Natural killer cell (primary cell): Measurements from ENCODE around the gene DNAH10. TPM values are rescaled to one million over a fixed set of nuclear protein-coding genes. Genes with fewer than 3 reads are reported as not detected.

Experiments
- ATAC-seq, 3 donors: fragments of 150-1000 bp in 2 of 3; fragments of 200-7000 bp in 1 of 3; cut with Tn5 transposase; 1 replicate in 1 of 3; 2 replicates in 2 of 3; pipeline ENCODE4 v1.10.0; 2021; ENCODE audit warnings: mild to moderate bottlenecking in 2 of 3, moderate library complexity in 2 of 3
- DNase-seq, 2 donors: peaks; one replicate each; pipeline versions ENCODE4 v3.0.0 to v3.0.0-alpha.2; 2013 to 2021; ENCODE audit warnings: mixed read lengths in 1 of 2
- H3K27ac ChIP-seq: one replicate; pipeline ENCODE4 v1.5.1; 2013; ENCODE audit warnings: mild to moderate bottlenecking, low read length
- H3K27me3 ChIP-seq: one replicate; pipeline ENCODE4 v1.6.1; 2013; ENCODE audit warnings: low read length; ENCODE audit not compliant: control insufficient read depth, insufficient read depth
- H3K36me3 ChIP-seq: one replicate; pipeline ENCODE4 v1.6.1; 2013; ENCODE audit warnings: low read length; ENCODE audit not compliant: control insufficient read depth, insufficient read depth
- H3K4me1 ChIP-seq: one replicate; pipeline ENCODE4 v1.6.1; 2013; ENCODE audit warnings: low read length; ENCODE audit not compliant: control insufficient read depth, insufficient read depth
- H3K4me3 ChIP-seq: one replicate; pipeline ENCODE4 v1.5.1; 2013; ENCODE audit warnings: low read length
- H3K9me3 ChIP-seq: one replicate; pipeline ENCODE4 v1.6.1; 2013; ENCODE audit warnings: low read length; ENCODE audit not compliant: control insufficient read depth, insufficient read depth
- H3K27ac Mint-ChIP-seq, 2 donors: one replicate each; pipeline ENCODE4 v1.8.0; 2022; ENCODE audit warnings: mild to moderate bottlenecking in 2 of 2, mixed read lengths in 2 of 2, moderate library complexity in 1 of 2
- H3K27me3 Mint-ChIP-seq, 2 donors: one replicate each; pipeline ENCODE4 v1.8.0; 2022; ENCODE audit warnings: low read depth in 2 of 2, mixed read lengths in 2 of 2
- H3K36me3 Mint-ChIP-seq: one replicate; pipeline ENCODE4 v1.8.0; 2022; ENCODE audit warnings: mixed read lengths
- H3K4me1 Mint-ChIP-seq, 2 donors: one replicate each; pipeline ENCODE4 v1.8.0; 2022; ENCODE audit warnings: mixed read lengths in 2 of 2
- H3K4me3 Mint-ChIP-seq: one replicate; pipeline ENCODE4 v1.8.0; 2022; ENCODE audit warnings: mild to moderate bottlenecking, moderate library complexity, mixed read lengths
- H3K9me3 Mint-ChIP-seq, 2 donors: one replicate each; pipeline ENCODE4 v1.8.0; 2022; ENCODE audit warnings: mixed read lengths in 2 of 2
- WGBS: methylation state at CpG from one replicate; pipeline ENCODE4 v1.1.7; 2013; ENCODE audit warnings: missing lambda C conversion rate; ENCODE audit not compliant: insufficient coverage; 5-methylcytosine and 5-hydroxymethylcytosine counted together
- intact Hi-C: fragments of 100-400 bp; cut with micrococcal nuclease; formaldehyde crosslinking; loops from one replicate; pipeline ENCODE4 v1.14.2; 2022
- total RNA-seq, 4 donors: library from RNA; stranded (reverse); fragments of 120-200 nt in 1 of 4; gene quantifications; one replicate each; pipeline versions ENCODE4 v1.2.3 to v1.2.4, GENCODE V29; 2013 to 2022
- TF ChIP-seq, protein P1 (sequence below): fragments of 200-600 bp; IDR thresholded peaks from one replicate; pipeline ENCODE4 v1.8.0; 2022; ENCODE audit warnings: antibody characterized with exemption

DNAH10 gene
- total RNA-seq, 3 donors from 2014 or later (not counting 1 experiment from before 2014, with no cell fraction given), result 0.43 to 1.7 (median 0.94) TPM

- Mint-ChIP-seq H3K4me1 (no peaks in the 10 kb centered on the region), H3K27ac (no peak overlapping the region), H3K27me3 (peaks cover 0 to 3% of the 10 kb centered on the region in 2 donors), H3K4me3 (no peak overlapping the region), H3K36me3 (no peaks in the 10 kb centered on the region), H3K9me3 (no peaks in the 10 kb centered on the region)
- Histone ChIP-seq H3K27me3 (no peaks in the 10 kb centered on the region), H3K36me3 (no peaks in the 10 kb centered on the region), H3K4me1 (no peaks in the 10 kb centered on the region), H3K27ac (no peak overlapping the region), H3K4me3 (no peak overlapping the region), H3K9me3 (no peaks in the 10 kb centered on the region)
- TF ChIP-seq, protein P1, sequence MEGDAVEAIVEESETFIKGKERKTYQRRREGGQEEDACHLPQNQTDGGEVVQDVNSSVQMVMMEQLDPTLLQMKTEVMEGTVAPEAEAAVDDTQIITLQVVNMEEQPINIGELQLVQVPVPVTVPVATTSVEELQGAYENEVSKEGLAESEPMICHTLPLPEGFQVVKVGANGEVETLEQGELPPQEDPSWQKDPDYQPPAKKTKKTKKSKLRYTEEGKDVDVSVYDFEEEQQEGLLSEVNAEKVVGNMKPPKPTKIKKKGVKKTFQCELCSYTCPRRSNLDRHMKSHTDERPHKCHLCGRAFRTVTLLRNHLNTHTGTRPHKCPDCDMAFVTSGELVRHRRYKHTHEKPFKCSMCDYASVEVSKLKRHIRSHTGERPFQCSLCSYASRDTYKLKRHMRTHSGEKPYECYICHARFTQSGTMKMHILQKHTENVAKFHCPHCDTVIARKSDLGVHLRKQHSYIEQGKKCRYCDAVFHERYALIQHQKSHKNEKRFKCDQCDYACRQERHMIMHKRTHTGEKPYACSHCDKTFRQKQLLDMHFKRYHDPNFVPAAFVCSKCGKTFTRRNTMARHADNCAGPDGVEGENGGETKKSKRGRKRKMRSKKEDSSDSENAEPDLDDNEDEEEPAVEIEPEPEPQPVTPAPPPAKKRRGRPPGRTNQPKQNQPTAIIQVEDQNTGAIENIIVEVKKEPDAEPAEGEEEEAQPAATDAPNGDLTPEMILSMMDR, result no peak
- ATAC-seq (no peak), DNase-seq (no peak)
- intact Hi-C loops, result no loop called here
- 76% methylated on average over 6 of the region's 6 CpGs for WGBS
Measured at GRCh38 chr12:123839826-123840225, 77.7 kb downstream of the DNAH10 start.

GRCh38 chr12:123840765-123841425 is 78.8 kb downstream of the DNAH10 start:
- TF ChIP-seq, protein P1, result no peak
- Mint-ChIP-seq H3K4me1 (no peaks in the 10 kb centered on the region), H3K27me3 (peaks cover 0 to 3% of the 10 kb centered on the region in 2 donors), H3K36me3 (no peaks in the 10 kb centered on the region), H3K9me3 (no peaks in the 10 kb centered on the region), H3K4me3 (no peak overlapping the region), H3K27ac (no peak overlapping the region)
- 96% methylated on average over 16 of the region's 16 CpGs for WGBS
- H3K4me1 ChIP-seq, result no peaks in the 10 kb centered on the region
- no peaks in the 10 kb centered on the region for H3K27me3 ChIP-seq
- H3K36me3 ChIP-seq, result no peaks in the 10 kb centered on the region
- no peak overlapping the region for H3K4me3 ChIP-seq
- DNase-seq (no peak), ATAC-seq (no peak)
- H3K9me3 ChIP-seq, result no peaks in the 10 kb centered on the region
- intact Hi-C loops, result no loop called here
- H3K27ac ChIP-seq, result no peak overlapping the region

DNA sequence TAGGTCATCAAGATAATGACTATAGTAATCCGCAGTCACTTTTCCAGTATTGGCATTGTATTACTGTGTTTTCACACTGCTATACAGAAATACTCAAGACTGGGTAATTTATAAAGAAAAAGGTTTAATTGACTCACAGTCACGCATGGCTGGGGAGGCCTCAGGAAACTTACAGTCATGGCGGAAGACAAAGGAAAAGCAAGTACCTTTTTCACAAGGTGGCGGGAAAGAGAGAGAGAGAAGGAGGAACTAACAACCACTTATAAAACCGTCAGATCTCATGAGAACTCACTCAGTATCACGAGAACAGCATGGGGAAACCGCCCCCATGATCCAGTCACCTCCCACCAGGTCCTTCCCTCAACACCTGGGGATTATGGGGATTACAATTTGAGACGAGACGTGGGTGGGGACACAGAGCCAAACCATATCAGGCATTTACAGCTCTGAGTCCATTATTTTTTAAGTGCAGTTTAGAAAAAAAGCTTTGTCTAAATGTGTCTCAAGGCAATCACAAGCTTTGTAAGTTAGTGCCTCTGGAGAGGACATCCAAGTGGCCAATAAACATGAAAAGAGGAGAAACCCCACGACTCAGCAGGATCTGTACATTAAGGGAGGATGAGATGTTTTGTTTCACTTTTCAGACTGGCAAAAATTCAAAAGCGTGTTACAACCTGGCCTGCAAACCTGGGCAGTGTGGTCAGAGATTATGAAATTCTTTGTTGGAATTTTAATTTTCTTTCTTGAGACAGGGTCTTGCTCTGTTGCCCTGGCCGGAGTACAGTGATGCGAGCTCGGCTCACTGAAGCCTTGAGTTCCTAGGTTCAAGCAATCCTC is 82.0 kb downstream of the DNAH10 start:
- no peak for DNase-seq
- no peak overlapping the region for H3K4me3 Mint-ChIP-seq
- intact Hi-C loops, result no loop called here
- H3K4me1 ChIP-seq, result no peaks in the 10 kb centered on the region
- no peaks in the 10 kb centered on the region for H3K9me3 Mint-ChIP-seq
- no peaks in the 10 kb centered on the region for H3K4me1 Mint-ChIP-seq
- H3K9me3 ChIP-seq, result no peaks in the 10 kb centered on the region
- no peak overlapping the region for H3K4me3 ChIP-seq
- no peaks in the 10 kb centered on the region for H3K27me3 ChIP-seq
- no peaks in the 10 kb centered on the region for H3K36me3 ChIP-seq
- peaks cover 0 to 3% of the 10 kb centered on the region in 2 donors for H3K27me3 Mint-ChIP-seq
- no peak overlapping the region for H3K27ac Mint-ChIP-seq
- H3K36me3 Mint-ChIP-seq, result no peaks in the 10 kb centered on the region
- no peak for ATAC-seq
- no peak overlapping the region for H3K27ac ChIP-seq
- TF ChIP-seq, protein P1, result no peak
- 91% methylated on average over 11 of the region's 14 CpGs for WGBS
